ENCODE measurements around the gene PLEKHM2. TPM values are rescaled to one million over a fixed set of nuclear protein-coding genes. Genes with fewer than 3 reads are reported as not detected.

Gene PLEKHM2
- total RNA-seq, 1 donor from 2014 or later: 80.4 TPM

DNA sequence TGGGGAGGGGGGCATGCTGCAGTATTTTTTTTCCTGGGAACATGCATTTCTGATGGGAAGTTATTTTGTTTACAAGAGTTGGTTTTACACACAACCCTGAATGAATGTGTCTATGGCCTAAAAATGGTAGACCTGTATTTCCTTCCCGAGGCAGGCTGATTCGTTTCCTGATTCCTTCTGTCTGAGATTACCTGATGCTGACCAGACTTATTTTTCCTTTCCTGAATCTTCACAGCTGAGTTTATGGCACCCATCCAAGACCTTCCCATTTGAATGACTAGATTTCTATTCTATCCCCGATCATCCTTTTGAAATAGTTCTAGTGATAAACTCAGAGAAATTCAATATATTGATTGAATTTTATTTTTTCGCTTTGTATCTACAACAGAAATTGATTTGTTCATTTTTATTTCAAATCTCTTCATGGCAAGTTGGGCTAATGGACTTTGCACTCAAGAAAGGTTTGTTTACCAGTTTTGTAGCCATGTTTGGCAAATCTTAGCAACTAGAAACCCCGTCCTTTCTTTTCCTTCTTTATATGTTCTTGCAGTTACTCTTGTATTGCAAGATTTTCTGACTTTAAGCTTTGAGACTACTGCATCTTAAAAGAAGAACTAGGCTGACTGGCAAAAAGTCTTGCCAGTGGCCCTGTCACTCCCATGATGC, 15.9 kb upstream of the PLEKHM2 start:
- Histone ChIP-seq H3K9me3 (no peaks in the 10 kb centered on the region), H3K36me3 (no peaks in the 10 kb centered on the region), H3K4me1 (no peaks in the 10 kb centered on the region), H3K27me3 (ENCODE audit: low read depth) (no peaks in the 10 kb centered on the region), H3K4me3 (no peak overlapping the region), H3K27ac (no peak overlapping the region)
- TF ChIP-seq, protein P1, sequence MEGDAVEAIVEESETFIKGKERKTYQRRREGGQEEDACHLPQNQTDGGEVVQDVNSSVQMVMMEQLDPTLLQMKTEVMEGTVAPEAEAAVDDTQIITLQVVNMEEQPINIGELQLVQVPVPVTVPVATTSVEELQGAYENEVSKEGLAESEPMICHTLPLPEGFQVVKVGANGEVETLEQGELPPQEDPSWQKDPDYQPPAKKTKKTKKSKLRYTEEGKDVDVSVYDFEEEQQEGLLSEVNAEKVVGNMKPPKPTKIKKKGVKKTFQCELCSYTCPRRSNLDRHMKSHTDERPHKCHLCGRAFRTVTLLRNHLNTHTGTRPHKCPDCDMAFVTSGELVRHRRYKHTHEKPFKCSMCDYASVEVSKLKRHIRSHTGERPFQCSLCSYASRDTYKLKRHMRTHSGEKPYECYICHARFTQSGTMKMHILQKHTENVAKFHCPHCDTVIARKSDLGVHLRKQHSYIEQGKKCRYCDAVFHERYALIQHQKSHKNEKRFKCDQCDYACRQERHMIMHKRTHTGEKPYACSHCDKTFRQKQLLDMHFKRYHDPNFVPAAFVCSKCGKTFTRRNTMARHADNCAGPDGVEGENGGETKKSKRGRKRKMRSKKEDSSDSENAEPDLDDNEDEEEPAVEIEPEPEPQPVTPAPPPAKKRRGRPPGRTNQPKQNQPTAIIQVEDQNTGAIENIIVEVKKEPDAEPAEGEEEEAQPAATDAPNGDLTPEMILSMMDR (IDR thresholded peaks at IDR 0.05): no peak
- no peak for ATAC-seq
- intact Hi-C loops (cut with DNase I): no loop called here
- no peak for DNase-seq

DNA sequence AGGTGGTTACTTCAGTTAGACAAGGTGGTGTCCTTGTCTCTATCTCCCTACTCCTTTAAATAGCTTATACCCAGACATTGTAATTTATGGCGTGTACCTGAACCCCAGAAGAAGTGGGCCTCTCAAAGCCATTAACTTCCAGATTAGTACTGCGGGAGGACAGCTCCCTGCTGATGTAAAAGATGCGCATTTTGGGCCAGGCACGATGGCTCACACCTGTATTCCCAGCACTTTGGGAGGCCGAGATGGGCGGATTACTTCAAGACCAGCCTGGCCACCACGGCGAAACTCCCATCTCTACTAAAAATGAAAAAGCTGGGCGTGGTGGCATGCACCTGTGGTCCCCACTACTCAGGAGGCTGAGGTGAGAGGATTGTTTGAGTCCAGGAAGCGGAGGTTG, 15.0 kb upstream of the PLEKHM2 start:
- intact Hi-C loops (cut with DNase I): no loop called here
- H3K36me3 ChIP-seq: no peaks in the 10 kb centered on the region
- H3K27me3 ChIP-seq (ENCODE audit: low read depth): no peaks in the 10 kb centered on the region
- no peaks in the 10 kb centered on the region for H3K9me3 ChIP-seq
- H3K27ac ChIP-seq: no peak overlapping the region
- H3K4me1 ChIP-seq: no peaks in the 10 kb centered on the region
- DNase-seq (no peak), ATAC-seq (no peak)
- no peak overlapping the region for H3K4me3 ChIP-seq
- TF ChIP-seq, protein P1 (IDR thresholded peaks at IDR 0.05): no peak

DNA sequence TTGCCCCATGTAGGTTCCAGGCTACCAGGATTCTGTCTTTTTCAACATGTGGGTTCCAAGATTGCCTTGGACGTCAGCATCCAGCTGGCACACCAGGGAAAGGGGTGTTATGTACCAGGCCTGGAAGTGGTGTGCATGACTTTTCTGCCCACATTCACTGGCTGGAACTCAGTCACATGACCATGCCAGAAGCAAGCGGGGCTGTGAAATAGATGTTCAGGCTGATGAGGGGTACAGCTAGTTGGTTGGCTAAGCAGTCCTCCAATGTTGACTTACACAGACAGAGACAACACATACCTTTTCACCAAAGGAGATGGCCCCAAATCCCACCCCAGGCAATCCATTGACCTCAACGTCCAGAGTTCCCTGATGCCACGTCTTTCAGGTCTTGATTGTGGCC, 14.3 kb upstream of the PLEKHM2 start:
- Histone ChIP-seq H3K27me3 (ENCODE audit: low read depth) (no peaks in the 10 kb centered on the region), H3K27ac (no peak overlapping the region), H3K4me3 (no peak overlapping the region), H3K36me3 (no peaks in the 10 kb centered on the region), H3K9me3 (no peaks in the 10 kb centered on the region), H3K4me1 (no peaks in the 10 kb centered on the region)
- DNase-seq (no peak), ATAC-seq (no peak)
- intact Hi-C loops (cut with DNase I): no loop called here
- TF ChIP-seq, protein P1 (IDR thresholded peaks at IDR 0.05): no peak

DNA sequence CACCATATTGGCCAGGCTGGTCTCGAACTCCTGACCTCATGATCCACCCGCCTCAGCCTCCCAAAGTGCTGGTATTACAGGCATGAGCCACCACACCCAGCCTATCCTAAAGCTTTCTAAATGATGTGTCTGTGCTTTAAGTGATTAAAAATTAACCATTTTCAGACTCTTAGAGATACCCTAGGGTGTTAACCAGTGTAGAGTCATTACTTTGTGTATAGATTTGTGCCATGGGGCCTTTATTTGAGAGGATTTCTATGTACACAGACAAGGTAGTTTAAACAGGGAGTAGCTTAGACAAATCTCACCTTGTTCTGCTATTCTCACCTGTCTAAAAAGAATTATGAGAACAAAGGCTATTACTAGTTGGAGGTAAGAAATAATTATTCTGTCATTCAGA, 12.7 kb upstream of the PLEKHM2 start:
- Histone ChIP-seq H3K4me3 (no peak overlapping the region), H3K27ac (no peak overlapping the region), H3K4me1 (no peaks in the 10 kb centered on the region), H3K9me3 (no peaks in the 10 kb centered on the region), H3K27me3 (ENCODE audit: low read depth) (no peaks in the 10 kb centered on the region), H3K36me3 (no peaks in the 10 kb centered on the region)
- DNase-seq (no peak), ATAC-seq (no peak)
- intact Hi-C loops (cut with DNase I): no loop called here
- TF ChIP-seq, protein P1 (IDR thresholded peaks at IDR 0.05): no peak

DNA sequence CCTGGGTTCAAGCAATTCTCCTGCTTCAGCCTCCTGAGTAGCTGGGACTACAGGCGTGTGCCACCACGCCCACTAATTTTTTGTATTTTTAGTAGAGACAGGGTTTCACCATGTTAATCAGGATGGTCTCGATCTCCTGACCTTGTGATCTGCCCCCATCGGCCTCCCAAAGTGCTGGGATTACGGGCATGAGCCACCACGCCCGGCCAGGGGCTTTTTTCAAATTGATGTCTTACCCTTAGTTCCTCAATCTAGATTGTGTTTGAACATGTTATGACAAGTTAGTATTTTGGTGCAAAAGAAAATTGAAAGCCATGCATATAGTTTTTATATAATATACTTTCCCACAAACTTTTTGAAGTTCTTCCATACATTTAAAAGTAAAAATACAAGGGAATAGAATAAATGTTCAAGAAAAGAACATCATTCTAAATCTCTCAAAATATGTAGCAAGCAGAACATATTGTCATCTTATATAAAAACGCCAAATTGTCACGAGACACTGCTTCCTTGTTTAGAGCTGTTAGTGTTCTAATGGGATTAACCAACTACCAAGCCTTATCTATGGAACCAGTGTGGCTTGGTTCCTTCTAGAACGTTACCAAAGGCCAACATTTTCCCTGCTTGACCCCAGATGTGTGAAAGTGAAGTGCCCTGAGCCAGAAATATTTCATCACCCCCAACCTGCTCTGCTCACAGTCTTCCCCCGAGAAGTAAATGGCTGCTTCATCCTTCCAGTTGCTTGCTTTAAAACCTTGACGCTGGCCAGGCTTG, 9.5 kb upstream of the PLEKHM2 start:
- ATAC-seq (peak in 1 of 2 donors; percentile 45), DNase-seq (no peak)
- TF ChIP-seq, protein P1 (IDR thresholded peaks at IDR 0.05): no peak
- no peak overlapping the region for H3K4me3 ChIP-seq
- intact Hi-C loops (cut with DNase I): no loop called here
- H3K36me3 ChIP-seq: no peaks in the 10 kb centered on the region
- H3K9me3 ChIP-seq: no peaks in the 10 kb centered on the region
- H3K27me3 ChIP-seq (ENCODE audit: low read depth): no peaks in the 10 kb centered on the region
- no peak overlapping the region for H3K27ac ChIP-seq
- peaks cover 4% of the 10 kb centered on the region for H3K4me1 ChIP-seq
